ENCODE data around the gene CELA1. TPM values are rescaled to one million over a fixed set of nuclear protein-coding genes. Genes with fewer than 3 reads are reported as not detected.

CELA1 gene
- total and polyA plus RNA-seq, 10 of the 15 experiments (the other 5 are each of a cell fraction or from before 2014, with no cell fraction given): not detected

GRCh38 chr12:51358496-51358895 lies 12.0 kb upstream of the CELA1 start:
- no peak overlapping the region for H3K4me3 ChIP-seq
- no peak overlapping the region for H3K9ac ChIP-seq (ENCODE audit: control insufficient read depth, insufficient read depth, low read length)
- RAD21 ChIA-PET (ENCODE audit: unreplicated experiment): no interaction called here
- BruUV-seq (replicated peaks): no TSS peak
- CTCF ChIA-PET: interaction anchor here (3.7 kb wide), 1 partner anchor 9 kb away, joined by 18 read pairs; no protein-coding TSS in a partner anchor
- in situ Hi-C loops (cut with MboI) (no loop called here), intact Hi-C loops (cut with micrococcal nuclease; ENCODE audit: unreplicated experiment) (no loop called here)
- peaks cover 0 to 10% of the 10 kb centered on the region in 2 experiments; a peak in 3 of 4 replicates for H3K36me3 ChIP-seq (ENCODE audit: control insufficient read depth in 2 of 2, insufficient read depth in 2 of 2, low read length in 1 of 2)
- H3K27me3 ChIP-seq (replicated peaks in 1 of 2; ENCODE audit: control insufficient read depth in 2 of 2, insufficient read depth in 2 of 2, low read length in 1 of 2): no peaks in the 10 kb centered on the region
- 99% methylated on average over 8 of the region's 8 CpGs for WGBS (ENCODE audit: insufficient coverage, insufficient replicate concordance, low lambda C conversion rate, missing lambda C conversion rate)
- no peaks in the 10 kb centered on the region for H4K20me1 ChIP-seq (ENCODE audit: control insufficient read depth, insufficient read depth)
- ATAC-seq (no peak), FAIRE-seq (no peak), DNase-seq (ENCODE audit: low read depth, low spot score) (no peak)
- no peak overlapping the region for H3K4me2 ChIP-seq (ENCODE audit: control insufficient read depth, insufficient read depth)
- peaks cover 2% of the 10 kb centered on the region; the same call in 2 of the 3 replicates for H3K9me3 ChIP-seq (replicated peaks; ENCODE audit: control insufficient read depth, insufficient read depth, low read length)
- no peak overlapping the region for H2AFZ ChIP-seq (ENCODE audit: control insufficient read depth, low read depth, low read length)
- H3K4me1 ChIP-seq (ENCODE audit: control insufficient read depth, insufficient read depth, low read length): peaks cover 21% of the 10 kb centered on the region
- H3K79me2 ChIP-seq (ENCODE audit: control insufficient read depth, insufficient read depth, low read length): no peaks in the 10 kb centered on the region
- SMC1A ChIA-PET (ENCODE audit: uncharacterized antibody, unreplicated experiment): no interaction called here
- POLR2A ChIA-PET: interaction anchor here (1.1 kb wide), 1 partner anchor 10 kb away, joined by 3 read pairs; no protein-coding TSS in a partner anchor
- no peak overlapping the region for H3K27ac ChIP-seq (ENCODE audit: control insufficient read depth, insufficient read depth)
- TF ChIP-seq USF1 (IDR thresholded peaks at IDR 0.05; ENCODE audit: borderline replicate concordance, extremely low read length, insufficient read depth, low read depth, low read length): no peak
- TF ChIP-seq BCLAF1 (IDR thresholded peaks at IDR 0.05): no peak
- TF ChIP-seq BCL3 (IDR thresholded peaks at IDR 0.05; ENCODE audit: borderline replicate concordance, insufficient read depth, low read depth, low read length, poor library complexity, severe bottlenecking): no peak
- TF ChIP-seq SREBF1 (IDR thresholded peaks at IDR 0.05; ENCODE audit: low read length): no peak
- TF ChIP-seq, protein P1, sequence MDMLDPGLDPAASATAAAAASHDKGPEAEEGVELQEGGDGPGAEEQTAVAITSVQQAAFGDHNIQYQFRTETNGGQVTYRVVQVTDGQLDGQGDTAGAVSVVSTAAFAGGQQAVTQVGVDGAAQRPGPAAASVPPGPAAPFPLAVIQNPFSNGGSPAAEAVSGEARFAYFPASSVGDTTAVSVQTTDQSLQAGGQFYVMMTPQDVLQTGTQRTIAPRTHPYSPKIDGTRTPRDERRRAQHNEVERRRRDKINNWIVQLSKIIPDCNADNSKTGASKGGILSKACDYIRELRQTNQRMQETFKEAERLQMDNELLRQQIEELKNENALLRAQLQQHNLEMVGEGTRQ (IDR thresholded peaks at IDR 0.05; ENCODE audit: borderline replicate concordance, low read depth, low read length): no peak
- no peak for TF ChIP-seq SKIL (IDR thresholded peaks at IDR 0.05; ENCODE audit: low read depth, poor library complexity, severe bottlenecking)
- TF ChIP-seq IKZF2 (IDR thresholded peaks at IDR 0.05): no peak
- no peak for TF ChIP-seq MEF2A (IDR thresholded peaks at IDR 0.05; ENCODE audit: insufficient read depth, low read depth, low read length)
- TF ChIP-seq NR2F1 (conservative IDR thresholded peaks at IDR 0.05): no peak
- TF ChIP-seq ZNF24 (IDR thresholded peaks at IDR 0.05): no peak
- TF ChIP-seq POLR2AphosphoS2 (IDR thresholded peaks at IDR 0.05; ENCODE audit: low read depth, low read length): no peak
- TF ChIP-seq ZNF217 (IDR thresholded peaks at IDR 0.05): no peak
- TF ChIP-seq E4F1 (IDR thresholded peaks at IDR 0.05; ENCODE audit: borderline replicate concordance, partially characterized antibody): no peak
